Right lung (tissue), 5 donors: ENCODE data around the gene PRKAA1. TPM values are rescaled to one million over a fixed set of nuclear protein-coding genes. Genes with fewer than 3 reads are reported as not detected.
A peak's percentile ranks its signal among the peaks of the same experiment; 100 is the strongest.
"Not testable (repeated sequence)": the region's sequence is repeated elsewhere in the genome, so short reads cannot be mapped to it uniquely, and the experiment has no call there.

Experiments used
- DNase-seq, 2 donors: peaks; one replicate each; pipeline ENCODE4 v3.0.0-alpha.2; 2013
- polyA plus RNA-seq, 5 donors: library from polyadenylated mRNA; unstranded; fragments of 120-200 nt; gene quantifications; one replicate each; pipeline versions ENCODE4 v1.2.1 to v1.2.3, GENCODE V29; 2013; ENCODE audit warnings: inconsistent platforms in 1 of 5, low replicate concordance in 1 of 5; ENCODE audit not compliant: insufficient read length in 5 of 5, insufficient read depth in 1 of 5

PRKAA1 gene
- polyA plus RNA-seq, 5 donors, result 43.9 to 90.2 (median 78.8) TPM

GRCh38 chr5:40735609-40736008 is 62.6 kb downstream of the PRKAA1 start:
- no peak for DNase-seq

GRCh38 chr5:40734986-40735385 is 63.2 kb downstream of the PRKAA1 start:
- DNase-seq, result no peak

GRCh38 chr5:40733879-40734563 is 64.2 kb downstream of the PRKAA1 start:
- DNase-seq, result peak; percentile 45 to 51

GRCh38 chr5:40733434-40733833 is 64.7 kb downstream of the PRKAA1 start:
- no peak for DNase-seq

GRCh38 chr5:40722497-40722911 is 75.7 kb downstream of the PRKAA1 start:
- not testable (repeated sequence) for DNase-seq

- DNase-seq, result no peak
Observed at GRCh38 chr5:40720069-40720468, 78.1 kb downstream of the PRKAA1 start.

- no peak for DNase-seq
Observed at GRCh38 chr5:40717281-40717680, 80.9 kb downstream of the PRKAA1 start.

GRCh38 chr5:40716590-40716989 is 81.6 kb downstream of the PRKAA1 start:
- no peak for DNase-seq

GRCh38 chr5:40716000-40716399 is 82.2 kb downstream of the PRKAA1 start:
- DNase-seq, result no peak

GRCh38 chr5:40714001-40714400 is 84.2 kb downstream of the PRKAA1 start:
- DNase-seq, result no peak

- DNase-seq, result not testable (repeated sequence)
Observed at GRCh38 chr5:40710575-40710974, 87.6 kb downstream of the PRKAA1 start.

Other genes starting within 250 kb of the PRKAA1 start
- gene PTGER4, start 118.5 kb downstream of the PRKAA1 start, polyA plus RNA-seq, result 1 to 10 TPM; 2.2 to 4.7 (median 3.4) TPM
- gene TTC33, start 42.4 kb downstream of the PRKAA1 start, polyA plus RNA-seq, result 10 to 100 TPM; 20.1 to 44.6 (median 36.1) TPM
- 1,000 to 10,000 TPM; 2,210 to 2,870 (median 2,405) TPM for gene RPL37, start 36.8 kb upstream of the PRKAA1 start, polyA plus RNA-seq
- gene CARD6, start 43.0 kb upstream of the PRKAA1 start, polyA plus RNA-seq, result 1 to 10 TPM; 4.3 to 7.4 (median 6.7) TPM
- 100 to 1,000 TPM; 406 to 534 (median 507) TPM for gene C7, start 111.1 kb upstream of the PRKAA1 start, polyA plus RNA-seq